Activated B cell treated with CpG ODN at 0.5 μM for 24 hours (primary cell): ENCODE data around the gene TMCO2. TPM values are rescaled to one million over a fixed set of nuclear protein-coding genes. Genes with fewer than 3 reads are reported as not detected.

ENCODE experiments used
- ATAC-seq: fragments of 200-7000 bp; cut with Tn5 transposase; one replicate; pipeline ENCODE4 v1.10.0; 2021; ENCODE audit warnings: low read depth, mild to moderate bottlenecking, moderate library complexity
- CTCF ChIA-PET: fragments of 350-600 bp; sonication (Branson Sonifier 250); formaldehyde crosslinking; loops from one replicate; lab custom pipeline; 2021; ENCODE audit warnings: antibody characterized with exemption; lab: Charles Lee
- POLR2A ChIA-PET: fragments of 350-600 bp; sonication (Branson Sonifier 250); formaldehyde crosslinking; loops from one replicate; lab custom pipeline; 2021; ENCODE audit warnings: antibody characterized with exemption; lab: Charles Lee
- DNase-seq: peaks from one replicate; pipeline ENCODE4 v3.0.0; 2022
- H3K27ac Mint-ChIP-seq: one replicate; pipeline ENCODE4 v1.8.0; 2020; ENCODE audit warnings: mixed read lengths
- H3K27me3 Mint-ChIP-seq: one replicate; pipeline ENCODE4 v1.8.0; 2021; ENCODE audit warnings: mixed read lengths
- H3K36me3 Mint-ChIP-seq: one replicate; pipeline ENCODE4 v1.8.0; 2021; ENCODE audit warnings: low read depth, mixed read lengths
- H3K4me1 Mint-ChIP-seq: one replicate; pipeline ENCODE4 v1.8.0; 2021; ENCODE audit warnings: mixed read lengths
- H3K4me3 Mint-ChIP-seq: one replicate; pipeline ENCODE4 v1.8.0; 2020; ENCODE audit warnings: mild to moderate bottlenecking, mixed read lengths
- H3K9me3 Mint-ChIP-seq: one replicate; pipeline ENCODE4 v1.8.0; 2020; ENCODE audit warnings: mixed read lengths
- CTCF ChIP-seq: fragments of 200-600 bp; IDR thresholded peaks from one replicate; pipeline ENCODE4 v1.8.0; 2022; ENCODE audit warnings: antibody characterized with exemption, mild to moderate bottlenecking
- intact Hi-C: fragments of 100-400 bp; cut with micrococcal nuclease; formaldehyde crosslinking; loops from one replicate; pipeline ENCODE4 v1.15.1; 2024
- total RNA-seq: library from RNA; stranded (reverse); gene quantifications from 2 replicates; pipeline ENCODE4 v1.2.3, GENCODE V29; 2022

The TMCO2 gene
- total RNA-seq, 1 donor from 2014 or later = not detected

GRCh38 chr1:40221977-40222772, 25.6 kb upstream of the TMCO2 start:
- intact Hi-C loops = no loop called here
- Mint-ChIP-seq H3K36me3 (peaks cover 32% of the 10 kb centered on the region), H3K4me3 (no peak overlapping the region), H3K27me3 (no peaks in the 10 kb centered on the region), H3K4me1 (no peaks in the 10 kb centered on the region), H3K9me3 (no peaks in the 10 kb centered on the region), H3K27ac (peak overlapping the region; percentile 24)
- TF ChIP-seq CTCF = no peak
- ATAC-seq (no peak), DNase-seq (no peak)
- POLR2A ChIA-PET = no interaction called here
- CTCF ChIA-PET = no interaction called here

DNA sequence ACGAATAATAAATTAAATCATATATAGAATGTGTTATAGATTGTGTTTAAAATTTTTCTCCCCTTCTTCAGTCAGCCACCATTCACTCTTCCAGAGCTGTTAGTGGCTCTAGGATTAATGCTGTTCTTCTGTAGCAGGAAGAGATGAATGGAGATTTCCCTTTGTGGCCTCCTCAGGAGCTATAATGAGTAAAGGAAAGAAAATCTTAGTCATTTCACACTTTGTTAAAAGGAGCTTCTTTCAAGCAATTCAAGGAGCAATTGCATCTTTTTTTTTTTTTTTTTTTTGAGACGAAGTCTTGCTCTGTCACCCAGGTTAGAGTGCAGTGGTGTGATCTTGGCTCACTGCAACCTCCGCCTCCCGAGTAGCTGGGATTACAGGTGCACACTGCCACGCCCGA, 23.7 kb upstream of the TMCO2 start:
- H3K36me3 Mint-ChIP-seq = peaks cover 37% of the 10 kb centered on the region
- no peak for TF ChIP-seq CTCF
- H3K9me3 Mint-ChIP-seq = no peaks in the 10 kb centered on the region
- H3K27ac Mint-ChIP-seq = no peak overlapping the region
- no peak for ATAC-seq
- CTCF ChIA-PET = interaction anchor here (0.6 kb wide), 1 partner anchor 35 kb away, joined by 4 read pairs; no protein-coding TSS in a partner anchor
- intact Hi-C loops = no loop called here
- no peaks in the 10 kb centered on the region for H3K27me3 Mint-ChIP-seq
- no peak for DNase-seq
- no peak overlapping the region for H3K4me3 Mint-ChIP-seq
- POLR2A ChIA-PET = no interaction called here
- H3K4me1 Mint-ChIP-seq = no peaks in the 10 kb centered on the region

DNA sequence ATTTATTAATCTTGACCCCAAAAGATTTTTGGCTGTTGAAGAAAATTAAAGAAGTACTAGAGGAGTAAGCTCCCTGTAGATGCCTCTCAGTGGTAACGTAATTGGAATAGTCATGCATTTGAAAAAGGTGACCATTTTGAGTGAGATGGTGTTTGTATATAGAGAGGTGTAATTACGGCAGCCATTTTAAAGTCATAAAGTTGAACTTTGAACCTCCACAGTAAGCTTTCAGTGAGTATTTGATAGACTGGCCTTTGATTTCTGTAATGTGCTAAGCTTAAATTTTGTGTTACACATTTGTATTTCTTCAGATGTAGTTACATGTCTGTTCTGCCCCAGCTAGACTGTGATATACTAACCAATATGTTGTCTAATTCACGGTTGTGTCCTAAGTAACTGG, 21.5 kb upstream of the TMCO2 start:
- Mint-ChIP-seq H3K4me1 (no peaks in the 10 kb centered on the region), H3K36me3 (peaks cover 39% of the 10 kb centered on the region), H3K27ac (no peak overlapping the region), H3K9me3 (no peaks in the 10 kb centered on the region), H3K4me3 (no peak overlapping the region), H3K27me3 (no peaks in the 10 kb centered on the region)
- ATAC-seq = no peak
- POLR2A ChIA-PET = interaction anchor here (0.6 to 0.7 kb wide), 2 partner anchors 137 to 436 kb away, joined by 4 to 11 read pairs; no protein-coding TSS in a partner anchor
- CTCF ChIA-PET = no interaction called here
- no peak for DNase-seq
- no peak for TF ChIP-seq CTCF
- intact Hi-C loops = no loop called here

GRCh38 chr1:40232444-40232843, 15.3 kb upstream of the TMCO2 start:
- no peak for TF ChIP-seq CTCF
- ATAC-seq = peak; percentile 86
- H3K36me3 Mint-ChIP-seq = peaks cover 75% of the 10 kb centered on the region
- H3K9me3 Mint-ChIP-seq = no peaks in the 10 kb centered on the region
- peaks cover 11% of the 10 kb centered on the region for H3K4me1 Mint-ChIP-seq
- no peak for DNase-seq
- intact Hi-C loops = loop anchor here (1.0 to 2.0 kb wide), 2 partner anchors 9 to 26 kb away; partner anchors contain the start of gene ZMPSTE24
- H3K27ac Mint-ChIP-seq = peak overlapping the region; percentile 24
- H3K27me3 Mint-ChIP-seq = no peaks in the 10 kb centered on the region
- H3K4me3 Mint-ChIP-seq = no peak overlapping the region
- ChIA-PET CTCF (interaction anchor here (1.6 to 1.8 kb wide), 2 partner anchors 83 to 106 kb away, joined by 4 read pairs; no protein-coding TSS in a partner anchor), POLR2A (interaction anchor here (0.6 to 1.0 kb wide), 4 partner anchors 24 to 83 kb away, joined by 3 to 6 read pairs (median 4); partner anchors contain the start of gene RLF)

- H3K36me3 Mint-ChIP-seq = peaks cover 49% of the 10 kb centered on the region
- no peak for TF ChIP-seq CTCF
- ChIA-PET POLR2A (interaction anchor here (0.9 kb wide), 1 partner anchor 87 kb away, joined by 3 read pairs; no protein-coding TSS in a partner anchor), CTCF (interaction anchor here (0.8 to 1.3 kb wide), 2 partner anchors 86 to 96 kb away, joined by 3 to 5 read pairs; no protein-coding TSS in a partner anchor)
- no peaks in the 10 kb centered on the region for H3K27me3 Mint-ChIP-seq
- peaks cover 11% of the 10 kb centered on the region for H3K4me1 Mint-ChIP-seq
- H3K9me3 Mint-ChIP-seq = no peaks in the 10 kb centered on the region
- ATAC-seq (no peak), DNase-seq (no peak)
- intact Hi-C loops = no loop called here
- H3K4me3 Mint-ChIP-seq = no peak overlapping the region
- no peak overlapping the region for H3K27ac Mint-ChIP-seq
Observed at GRCh38 chr1:40239626-40240025, 8.1 kb upstream of the TMCO2 start.
